NCI-H2081 treated with DMSO at 0.1 percent for 48 hours (cell line): ENCODE results near the gene ABI3BP.
"Not testable (repeated sequence)": the region's sequence is repeated elsewhere in the genome, so short reads cannot be mapped to it uniquely, and the experiment has no call there.

Source experiments
- DNase-seq: peaks from one replicate; lab custom pipeline; 2025; lab: John Stamatoyannopoulos, UW

Gene ABI3BP

GRCh38 chr3:100993309-100993708, at the start of gene ABI3BP:
TSS of gene ABI3BP (minus strand) at chr3:100993421. CDS start at chr3:100993384, 37 bp downstream.
- no peak for DNase-seq

- DNase-seq: no peak
Observed at GRCh38 chr3:101039285-101039684, 46.1 kb upstream of the ABI3BP start.

- no peak for DNase-seq
Observed at GRCh38 chr3:101038880-101039279, 45.7 kb upstream of the ABI3BP start.

- no peak for DNase-seq
Observed at GRCh38 chr3:101038393-101038792, 45.2 kb upstream of the ABI3BP start.

- DNase-seq: no peak
Observed at GRCh38 chr3:101037613-101038012, 44.4 kb upstream of the ABI3BP start.

DNA sequence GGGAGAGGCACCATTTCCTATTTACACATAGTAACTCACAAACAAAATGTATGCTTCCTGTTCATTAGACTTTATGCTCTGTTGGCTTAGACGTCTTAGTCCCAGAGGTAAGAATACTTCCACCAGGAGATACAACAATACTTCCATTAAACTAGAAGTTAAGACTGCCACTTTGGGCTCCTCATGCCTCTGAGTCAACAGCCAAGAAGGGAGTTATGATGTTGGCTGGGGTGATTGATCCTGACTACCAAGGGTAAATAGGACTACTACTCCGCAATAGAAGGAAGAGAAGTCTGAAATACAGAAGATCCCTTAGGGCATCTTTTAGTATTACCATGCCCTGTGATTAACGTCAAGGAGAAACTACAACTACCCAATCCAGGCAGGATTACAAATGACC, 43.5 kb upstream of the ABI3BP start:
- DNase-seq: no peak

- DNase-seq: no peak
Observed at GRCh38 chr3:101036213-101036618, 43.0 kb upstream of the ABI3BP start.

DNA sequence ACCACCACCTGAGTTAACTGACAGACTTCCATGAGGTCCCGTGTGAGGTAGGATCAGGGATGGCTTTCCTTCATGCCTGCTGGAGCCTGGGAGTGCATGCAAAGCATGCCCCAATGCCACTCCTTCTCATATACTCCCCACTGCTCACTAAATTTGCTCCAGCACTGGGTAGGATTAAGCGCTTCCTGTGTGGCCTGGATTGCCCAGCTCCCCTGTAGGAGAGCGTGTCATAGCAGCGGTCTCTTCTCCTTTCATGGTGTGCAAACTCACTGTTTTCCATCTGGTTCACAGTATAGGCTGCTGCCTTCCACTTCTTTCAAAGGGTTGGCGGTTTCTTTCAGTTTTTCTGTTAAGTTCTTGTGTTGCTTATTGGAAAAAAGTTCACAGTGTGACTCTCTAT, 34.1 kb upstream of the ABI3BP start:
- DNase-seq: no peak

DNA sequence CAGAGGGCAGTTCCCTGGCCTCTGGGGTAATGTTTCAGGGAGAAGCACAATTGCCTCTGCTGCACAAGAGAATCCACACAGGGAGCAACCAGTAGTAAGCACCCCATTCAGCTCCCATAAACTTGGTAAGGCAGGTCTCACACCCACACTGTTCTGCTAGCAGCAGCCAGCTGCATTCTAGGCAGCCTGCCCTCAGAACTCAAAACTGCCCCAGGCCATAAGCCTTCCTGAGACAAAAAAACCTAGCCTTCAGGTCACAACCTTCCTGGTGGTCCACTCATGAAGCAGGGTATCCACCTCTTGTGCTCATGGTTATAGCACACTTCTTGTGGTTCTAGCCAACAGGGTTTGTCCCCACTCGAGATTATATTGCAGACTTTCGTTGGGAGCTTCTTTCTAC, 33.7 kb upstream of the ABI3BP start:
- no peak for DNase-seq

DNA sequence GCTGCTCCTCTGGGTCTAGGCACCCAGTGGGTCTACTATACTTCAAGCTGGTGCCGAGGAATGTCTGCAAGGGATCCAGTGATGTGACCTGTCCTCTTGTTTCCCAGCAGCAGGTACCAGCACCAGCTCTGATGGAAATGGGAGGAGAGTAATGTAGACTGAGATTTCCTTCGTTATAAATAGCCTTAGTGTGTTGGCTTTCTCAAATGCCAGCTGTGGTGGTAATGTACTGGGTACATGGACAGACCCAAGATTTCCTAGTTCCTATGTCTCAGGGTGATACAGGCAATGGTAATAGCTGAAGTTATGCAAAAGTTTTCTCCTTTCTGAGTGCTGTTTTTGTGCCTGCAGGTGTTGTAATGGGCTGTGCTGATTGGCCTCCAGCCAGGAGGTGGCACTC, 33.0 kb upstream of the ABI3BP start:
- no peak for DNase-seq

- no peak for DNase-seq
Observed at GRCh38 chr3:101020351-101021015, 27.3 kb upstream of the ABI3BP start.

- DNase-seq: no peak
Observed at GRCh38 chr3:101017017-101017416, 23.8 kb upstream of the ABI3BP start.

DNA sequence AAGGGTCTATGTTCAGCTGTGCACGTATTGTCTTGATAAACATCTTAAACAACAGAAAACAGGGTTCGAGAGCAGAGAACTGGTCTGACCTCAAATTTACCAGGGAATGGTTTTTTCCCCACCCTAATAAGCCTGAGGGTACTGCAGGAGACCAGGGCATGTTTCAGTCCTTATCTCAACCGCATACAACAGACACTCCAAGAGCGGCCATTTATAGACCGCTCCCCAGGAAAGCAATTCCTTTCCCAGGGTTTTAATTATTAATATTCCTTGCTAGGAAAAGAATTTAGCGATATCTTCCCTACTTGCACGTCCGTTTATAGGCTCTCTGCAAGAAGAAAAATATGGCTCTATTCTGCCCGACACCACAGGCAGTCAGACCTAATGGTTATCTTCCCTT, 19.1 kb upstream of the ABI3BP start:
- not testable (repeated sequence) for DNase-seq

- DNase-seq: no peak
Observed at GRCh38 chr3:101011136-101011535, 17.9 kb upstream of the ABI3BP start.

DNA sequence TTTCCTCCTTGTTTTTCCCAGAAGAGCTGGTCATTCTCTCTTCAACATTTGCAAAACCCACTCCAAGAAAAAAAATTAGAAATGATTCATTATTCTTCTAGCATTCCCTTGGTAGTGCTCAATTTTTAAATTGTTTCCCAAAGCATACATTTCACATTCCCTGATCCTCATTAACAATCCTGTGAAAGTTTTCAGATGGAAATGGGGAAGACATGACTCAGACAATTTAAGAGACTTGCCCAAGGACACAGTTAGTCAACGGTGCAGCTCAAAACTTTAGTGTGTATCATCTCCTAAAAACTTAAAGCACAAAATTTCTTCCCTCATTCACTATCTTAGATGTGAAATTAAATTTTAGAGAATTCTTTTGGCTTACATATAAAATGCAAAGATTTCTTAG, 17.1 kb upstream of the ABI3BP start:
- no peak for DNase-seq

DNA sequence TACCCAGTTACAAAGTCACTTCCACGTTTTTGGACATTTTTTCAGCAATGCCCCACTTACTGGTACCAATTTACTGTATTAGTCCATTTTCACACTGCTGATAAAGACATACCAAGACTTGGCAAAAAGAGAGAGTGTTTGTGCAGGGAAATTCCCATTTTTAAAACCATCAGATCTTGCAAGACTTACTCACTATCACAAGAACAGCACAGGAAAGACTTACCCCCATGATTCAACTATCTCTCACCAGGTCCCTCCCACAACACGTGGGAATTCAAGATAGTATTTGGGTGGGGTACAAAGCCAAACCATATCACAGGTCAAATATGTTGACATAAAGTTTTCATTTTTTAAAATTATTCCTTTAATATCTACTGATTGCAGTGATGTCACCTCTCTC, 16.2 kb upstream of the ABI3BP start:
- no peak for DNase-seq

DNA sequence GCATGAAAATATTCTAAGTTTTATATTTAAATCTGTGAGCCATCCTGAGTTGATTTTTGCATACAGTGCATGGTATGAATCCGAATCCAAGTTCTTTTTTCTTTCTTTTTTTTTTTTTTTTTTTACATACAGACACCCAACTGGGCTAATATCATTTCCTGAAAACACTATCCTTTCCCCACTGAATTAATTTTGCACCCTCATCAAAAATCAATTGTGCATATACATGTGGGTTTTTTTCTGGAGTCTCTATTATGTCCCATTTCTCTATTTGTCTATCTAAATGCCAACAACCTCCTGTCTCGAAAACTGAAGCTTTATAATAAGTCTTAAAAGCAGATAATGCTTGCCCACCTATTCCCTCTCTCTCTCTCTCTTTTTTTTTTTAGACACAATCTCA, 5.9 kb upstream of the ABI3BP start:
- DNase-seq: no peak

GRCh38 chr3:100994809-100995208, 1.6 kb upstream of the ABI3BP start:
- no peak for DNase-seq

GRCh38 chr3:100994187-100994586, 966 bp upstream of the ABI3BP start:
- no peak for DNase-seq

- DNase-seq: no peak
Observed at GRCh38 chr3:100992231-100993012, 799 bp downstream of the ABI3BP start.

DNA sequence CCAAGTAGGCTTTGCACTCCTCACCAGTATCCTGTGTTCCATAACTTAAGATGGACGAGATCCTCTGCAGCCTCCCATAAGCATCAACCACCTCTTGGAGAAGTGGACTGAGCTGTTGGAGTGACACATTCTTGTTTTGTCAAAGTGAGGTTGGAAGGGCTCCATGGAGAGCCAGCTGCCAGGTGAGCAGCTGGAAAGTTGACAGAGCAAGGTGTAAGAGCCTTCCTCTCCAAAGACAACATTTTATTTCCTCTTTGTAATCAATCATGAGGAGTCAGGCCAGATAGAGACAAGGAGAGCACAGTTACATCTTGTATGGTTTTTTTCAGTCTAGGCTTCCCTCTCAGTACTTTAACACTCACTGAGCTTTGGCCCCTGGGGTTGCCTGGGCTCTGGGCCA, 5.1 kb downstream of the ABI3BP start:
- no peak for DNase-seq

DNA sequence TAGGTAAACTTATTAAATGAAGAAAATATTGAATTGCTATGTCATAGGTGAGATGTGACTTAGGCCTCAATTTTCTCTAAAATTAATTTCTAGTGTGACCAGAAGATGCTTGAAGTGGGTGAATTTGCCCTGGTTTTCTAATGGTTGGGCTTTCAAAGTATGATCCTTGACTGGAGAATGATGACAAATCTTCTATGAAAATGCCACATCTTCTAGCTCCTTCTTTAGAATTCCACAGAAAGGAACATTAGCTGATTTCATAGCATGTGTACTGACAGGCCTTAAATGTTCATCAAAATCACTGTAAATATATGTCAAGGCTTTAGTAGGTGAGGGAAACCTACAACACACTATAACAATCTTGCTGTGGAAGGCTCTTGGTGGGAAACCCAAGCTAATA, 8.9 kb downstream of the ABI3BP start:
- no peak for DNase-seq

DNA sequence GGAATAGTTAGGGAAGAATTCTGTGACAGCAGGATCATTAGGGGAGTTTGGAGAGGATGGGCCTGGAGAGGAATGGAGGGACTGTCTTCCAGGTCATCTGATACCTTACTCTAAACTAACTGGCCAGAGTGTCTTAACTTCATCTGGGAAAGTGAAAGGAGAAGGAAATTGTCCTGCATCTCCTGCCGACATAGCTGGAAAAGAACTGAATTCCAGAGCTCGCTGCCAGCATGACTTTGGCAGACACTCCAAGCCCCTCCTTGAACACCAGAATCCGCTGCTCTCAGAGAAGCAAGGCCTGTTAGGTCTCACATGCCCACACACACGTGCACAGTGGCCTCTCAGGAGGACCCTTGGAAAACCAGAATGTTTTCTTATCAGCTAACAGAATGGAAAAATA, 10.5 kb downstream of the ABI3BP start:
- no peak for DNase-seq
